Activated naive CD4-positive, alpha-beta T cell treated with anti-CD3 and anti-CD28 coated beads, Interleukin-2, amount 50 U/mL, for 16 hours (primary cell): ENCODE results near the gene PIGO.

Experiments
- DNase-seq: peaks from one replicate; pipeline ENCODE4 v3.0.0-alpha.2; 2020

PIGO gene

GRCh38 chr9:35105571-35106342, 9.4 kb upstream of the PIGO start:
- DNase-seq = no peak

GRCh38 chr9:35105126-35105525, 8.7 kb upstream of the PIGO start:
- DNase-seq = no peak

DNA sequence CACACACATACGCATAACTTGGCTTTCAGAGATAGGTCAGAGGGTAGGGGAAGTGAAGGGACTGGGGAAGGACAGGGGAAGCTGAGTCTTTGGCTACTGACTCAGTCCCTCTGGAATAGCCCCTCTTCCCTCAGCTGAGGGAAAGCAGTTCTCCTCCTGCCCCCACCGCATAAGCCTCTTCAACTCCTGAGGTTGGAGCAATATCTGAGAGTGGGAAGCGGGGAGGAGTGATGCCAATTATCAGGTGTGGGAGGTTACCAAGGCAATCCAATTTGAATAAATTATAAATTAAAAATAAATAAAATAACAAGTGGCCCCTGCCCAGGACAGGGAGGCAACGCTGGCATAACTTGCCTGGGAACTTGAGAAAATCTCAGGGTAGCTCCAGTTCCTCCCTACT, 8.2 kb upstream of the PIGO start:
- no peak for DNase-seq

- DNase-seq = no peak
Measured at GRCh38 chr9:35103660-35104191, 7.3 kb upstream of the PIGO start.

DNA sequence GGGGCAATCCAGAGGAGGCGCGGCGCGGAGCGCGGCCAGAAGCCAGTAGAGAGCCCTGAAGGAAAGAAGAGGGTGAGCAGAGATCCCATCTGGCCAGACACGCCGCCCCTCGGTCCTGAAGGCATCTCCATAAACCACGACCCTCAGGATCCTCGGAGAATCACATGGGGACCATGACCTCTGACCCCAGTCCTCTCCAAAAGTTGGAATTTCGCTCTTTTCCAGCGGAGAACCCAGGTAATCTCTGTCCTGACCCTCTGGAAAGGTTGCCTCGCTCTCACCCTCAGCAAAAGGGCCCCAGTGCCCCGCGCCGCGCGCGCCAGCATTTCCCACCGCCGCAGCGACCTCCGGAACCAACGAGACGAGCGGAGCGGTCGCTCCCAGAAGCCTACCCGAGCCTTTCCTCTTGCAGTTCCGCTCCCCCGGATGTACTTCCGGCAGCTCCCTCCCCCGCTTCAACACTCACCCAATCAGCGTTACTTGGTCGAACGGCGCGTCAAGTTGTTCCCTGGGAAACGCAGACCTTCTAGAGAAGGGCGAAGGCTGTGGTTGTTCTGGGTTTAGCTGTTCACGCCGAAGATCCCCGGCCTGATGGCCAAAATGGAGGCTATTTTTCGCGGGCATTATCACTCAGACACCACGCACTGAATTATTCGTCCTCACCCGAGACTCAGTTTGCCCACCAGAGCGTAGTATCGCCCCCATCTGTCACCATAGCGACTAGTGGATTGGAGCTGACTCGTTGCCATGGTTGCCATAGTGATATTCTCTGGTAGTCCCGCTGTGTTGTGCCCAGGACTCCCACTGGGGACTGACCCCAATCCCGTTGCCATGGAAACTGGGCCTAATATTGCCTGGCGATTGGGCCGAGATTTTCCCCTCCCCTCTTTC, 6.6 kb upstream of the PIGO start, which contains the start of gene STOML2:
STOML2 (minus strand) TSS at position 363 of the 891 bp plus-strand sequence; CDS start at position 326, 37 bp downstream.
- DNase-seq = peak; percentile 92

DNA sequence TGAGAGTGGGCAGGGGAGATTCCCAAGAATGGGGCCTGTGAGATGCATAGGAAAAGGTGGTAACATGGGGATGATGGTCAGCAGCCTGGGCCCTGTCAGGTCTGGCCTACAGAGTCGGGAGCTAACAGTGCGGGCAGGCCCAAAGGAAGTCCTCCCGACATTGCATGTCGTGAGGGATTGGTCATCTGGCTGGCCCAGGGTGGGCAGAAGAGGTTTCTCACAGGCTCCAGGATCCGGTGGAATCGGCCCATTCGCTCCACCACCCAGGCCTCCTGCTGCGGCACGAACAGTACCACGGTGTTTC, 6.0 kb upstream of the PIGO start:
- no peak for DNase-seq

- DNase-seq = no peak
Measured at GRCh38 chr9:35097573-35097972, 1.2 kb upstream of the PIGO start.

GRCh38 chr9:35091536-35091935, 4.9 kb downstream of the PIGO start:
- DNase-seq = no peak

GRCh38 chr9:35089434-35089833, 7.0 kb downstream of the PIGO start:
- DNase-seq = no peak

DNA sequence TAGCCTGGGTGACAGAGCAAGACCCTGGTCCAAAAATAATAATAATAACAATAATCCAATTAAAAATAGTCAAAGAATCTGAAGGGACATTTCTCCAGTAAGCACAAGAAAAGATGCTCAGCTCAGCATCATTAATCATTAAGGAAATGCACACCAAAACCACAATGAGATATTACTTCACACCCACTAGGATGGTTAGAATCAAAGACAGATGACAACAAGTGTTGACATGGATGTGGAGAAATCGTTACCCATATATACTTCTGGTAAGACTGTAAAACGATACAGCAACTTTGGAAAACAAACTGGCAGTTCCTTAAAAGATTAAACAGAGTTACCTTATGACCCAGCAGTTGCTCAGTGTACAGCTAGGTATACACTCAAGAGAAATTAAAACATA, 11.3 kb downstream of the PIGO start:
- no peak for DNase-seq

DNA sequence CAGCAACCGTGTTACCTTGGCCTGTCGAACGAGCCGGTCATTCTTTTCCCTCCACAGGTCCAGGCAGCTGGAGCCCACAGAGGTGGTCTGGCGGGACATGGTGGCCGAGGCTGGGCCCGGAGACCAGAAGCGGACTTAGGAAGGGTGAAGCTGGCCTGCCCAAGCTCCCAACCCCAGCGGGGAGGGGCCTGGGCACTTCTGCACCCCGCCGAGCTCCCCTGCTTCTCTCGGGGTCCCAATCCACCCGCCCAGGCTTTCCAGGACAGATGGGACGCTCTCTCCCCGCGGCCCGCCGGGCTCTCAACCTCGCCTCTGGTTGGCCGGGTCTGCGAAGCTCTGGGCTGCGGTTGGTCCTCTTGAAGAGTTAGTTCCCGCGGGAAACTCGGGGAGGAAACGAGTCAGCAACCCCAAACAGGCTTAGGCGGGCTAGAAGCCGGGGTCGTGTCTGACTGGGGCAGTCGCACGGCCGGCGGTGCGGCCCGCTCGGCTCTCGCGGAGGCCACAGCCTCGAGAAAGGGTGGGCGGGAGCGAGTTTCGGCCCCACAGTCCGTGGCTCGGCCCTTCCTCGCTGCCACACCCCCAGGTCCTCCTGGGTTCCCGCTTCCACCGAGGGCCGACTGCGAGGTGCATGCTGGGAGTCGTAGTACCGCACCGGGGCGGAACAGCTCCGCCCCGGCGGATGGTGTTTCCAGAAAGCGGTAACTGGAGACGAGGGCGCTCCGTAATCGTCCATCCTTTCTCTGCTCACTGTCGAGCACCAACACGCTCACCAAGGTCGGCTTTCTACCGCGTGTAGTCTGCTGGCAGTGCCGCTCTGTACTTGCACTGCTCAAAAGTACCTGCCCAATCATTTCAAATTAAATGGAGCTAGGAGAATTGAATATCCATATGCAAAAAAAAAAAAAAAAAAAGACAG, 16.7 kb downstream of the PIGO start, which contains the start of gene FANCG:
FANCG (minus strand) TSS at position 517 of the 916 bp plus-strand sequence; CDS start at position 99, 418 bp downstream.
- peak; percentile 83 for DNase-seq

DNA sequence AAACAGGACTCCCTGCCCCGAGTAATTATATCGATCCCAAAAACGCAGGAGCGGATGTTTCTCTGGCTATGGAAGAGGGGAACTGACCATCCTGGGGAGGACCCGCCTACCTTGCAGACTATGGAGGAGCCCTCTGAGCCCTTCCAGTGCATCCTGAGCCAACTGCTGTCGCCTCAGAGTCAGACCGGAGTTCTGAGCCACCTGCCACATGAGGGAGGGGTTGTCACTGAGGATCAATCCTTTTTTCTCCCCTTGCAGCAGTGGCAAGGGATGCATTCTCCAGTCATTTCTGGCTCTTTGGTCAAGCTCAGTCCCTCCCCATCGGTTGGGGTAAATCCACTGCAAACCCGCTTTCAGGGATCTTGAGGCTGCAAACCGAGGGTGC, 17.4 kb downstream of the PIGO start:
- no peak for DNase-seq

GRCh38 chr9:35078066-35078465, 18.3 kb downstream of the PIGO start:
- no peak for DNase-seq

GRCh38 chr9:35076848-35077247, 19.5 kb downstream of the PIGO start:
- DNase-seq = no peak

DNA sequence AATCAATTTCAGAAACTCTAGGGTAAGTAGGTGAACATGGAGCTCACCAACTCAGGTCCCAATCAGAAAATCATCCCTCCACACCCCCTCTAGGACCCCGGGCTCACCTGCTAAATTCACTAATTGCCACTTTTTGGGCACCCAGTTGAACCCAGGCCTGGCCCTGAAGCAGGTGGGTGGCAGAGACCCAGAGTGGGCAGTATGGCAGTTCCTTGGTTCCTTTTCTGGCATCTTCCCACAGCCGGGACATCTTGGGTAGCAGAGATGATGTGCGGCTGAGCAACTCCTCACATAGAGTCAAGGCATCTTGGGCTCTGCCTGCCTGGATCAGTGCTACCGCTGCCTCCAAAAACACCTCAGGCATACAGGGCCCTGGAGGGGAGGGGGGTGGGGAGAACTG, 21.0 kb downstream of the PIGO start:
- no peak for DNase-seq

DNA sequence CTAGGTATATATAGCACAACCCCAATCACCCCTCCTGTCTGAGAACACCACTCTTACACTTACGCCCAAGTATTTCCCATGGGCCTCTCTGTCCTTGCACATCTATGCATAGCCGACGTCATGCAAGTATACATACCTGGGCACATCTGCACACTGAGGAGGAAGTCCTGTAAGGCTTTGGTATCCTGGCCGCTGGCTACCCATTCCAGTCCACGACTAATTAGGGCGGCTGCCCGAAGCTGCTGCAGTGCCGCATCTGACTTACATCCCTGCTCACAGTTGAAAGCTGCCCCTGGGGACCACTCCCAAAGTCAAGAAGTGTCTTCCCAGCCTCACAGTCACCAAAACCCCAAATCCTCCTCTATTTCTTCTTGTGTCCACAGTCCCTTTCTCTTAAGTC, 21.6 kb downstream of the PIGO start:
- DNase-seq = no peak

DNA sequence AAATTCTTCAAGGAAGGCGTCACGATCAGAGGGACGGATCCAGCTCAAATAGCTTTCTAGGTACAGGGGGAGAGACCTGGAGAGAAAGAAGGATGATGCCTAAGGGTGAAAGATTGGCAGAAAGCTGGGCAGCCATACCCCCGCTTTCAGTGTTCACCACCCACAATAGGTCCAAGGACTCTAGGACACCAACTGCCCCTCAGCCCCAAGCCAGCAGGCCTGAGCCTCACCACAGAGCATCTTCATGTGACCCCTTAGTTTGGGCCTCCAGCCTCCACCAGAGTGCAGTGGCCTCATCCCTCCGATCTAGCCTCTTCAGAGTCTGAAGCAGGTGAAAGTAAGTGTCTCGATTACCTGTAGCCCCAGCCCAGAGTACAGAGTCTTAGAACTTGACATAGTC, 22.2 kb downstream of the PIGO start:
- no peak for DNase-seq

DNA sequence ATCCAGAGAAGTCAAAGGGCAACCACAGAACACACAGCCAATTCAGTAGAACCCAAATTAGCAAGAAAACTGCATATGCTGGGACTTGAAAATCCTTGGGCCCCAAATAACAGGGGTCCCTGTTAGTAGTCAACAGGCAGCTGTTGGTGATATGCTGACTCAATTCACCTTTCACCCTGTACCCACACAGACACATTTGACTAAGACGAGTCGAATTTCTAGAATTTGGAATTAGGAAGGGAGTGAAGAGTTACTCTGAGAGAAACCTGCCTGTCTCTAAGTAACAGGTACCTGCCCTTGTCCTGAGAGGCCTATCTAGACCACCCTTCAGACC, 23.1 kb downstream of the PIGO start:
- DNase-seq = no peak

DNA sequence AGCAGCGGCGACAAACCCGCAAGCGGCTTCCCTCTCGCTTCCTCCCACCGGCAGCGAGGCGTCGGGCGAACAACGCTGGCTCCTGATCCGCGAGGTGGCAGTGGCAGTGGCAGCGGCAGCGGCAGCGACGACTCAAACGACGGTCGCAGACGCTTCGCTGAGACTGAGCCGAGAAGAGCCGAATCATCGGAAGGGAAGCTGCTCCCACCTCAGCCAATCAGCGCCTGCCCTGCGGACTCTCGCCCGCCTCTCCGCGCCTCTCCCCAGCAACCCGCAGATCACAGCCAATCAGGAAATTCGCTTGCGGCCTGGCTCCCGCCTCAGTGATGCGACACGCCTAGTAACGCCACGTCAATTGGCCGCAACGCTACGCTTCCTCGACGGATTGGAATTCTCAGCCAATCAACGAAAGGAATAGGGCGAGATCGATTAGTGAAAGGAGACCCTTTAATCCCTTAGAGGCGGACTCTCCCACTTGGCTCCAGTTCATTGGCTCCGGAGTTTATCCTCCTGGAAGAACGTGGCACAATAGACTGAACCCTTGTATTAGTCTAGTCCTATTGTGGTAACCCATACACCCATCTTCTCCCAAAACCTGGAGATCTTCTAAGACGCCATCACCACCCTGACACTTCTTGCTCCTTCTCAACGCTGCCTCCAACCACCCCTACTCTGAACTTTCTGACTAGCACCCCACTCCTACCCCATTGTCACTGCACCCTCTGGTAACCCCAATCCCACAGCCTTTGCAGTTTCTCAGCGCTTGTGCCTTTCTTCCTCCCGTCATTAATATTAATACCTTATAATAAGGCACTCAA, 23.7 kb downstream of the PIGO start, which contains the start of gene VCP:
VCP (minus strand) TSS at position 165 of the 818 bp plus-strand sequence. CDS start 272 bp downstream, outside the sequence.
- peak; percentile 98 for DNase-seq

- peak; percentile 77 for DNase-seq
Measured at GRCh38 chr9:35071814-35072460, 24.5 kb downstream of the PIGO start.
